HG02981 (cell line): ENCODE data around the gene LRRIQ1.
A peak's percentile ranks its signal among the peaks of the same experiment; 100 is the strongest.
"Not testable (repeated sequence)": the region's sequence is repeated elsewhere in the genome, so short reads cannot be mapped to it uniquely, and the experiment has no call there.

Experiments
- ATAC-seq: cut with Tn5 transposase; IDR thresholded peaks from one replicate; pipeline ENCODE4 v1.9.1; 2021; ENCODE audit warnings: mild to moderate bottlenecking, moderate library complexity; ENCODE audit not compliant: unreplicated experiment

LRRIQ1 gene

DNA sequence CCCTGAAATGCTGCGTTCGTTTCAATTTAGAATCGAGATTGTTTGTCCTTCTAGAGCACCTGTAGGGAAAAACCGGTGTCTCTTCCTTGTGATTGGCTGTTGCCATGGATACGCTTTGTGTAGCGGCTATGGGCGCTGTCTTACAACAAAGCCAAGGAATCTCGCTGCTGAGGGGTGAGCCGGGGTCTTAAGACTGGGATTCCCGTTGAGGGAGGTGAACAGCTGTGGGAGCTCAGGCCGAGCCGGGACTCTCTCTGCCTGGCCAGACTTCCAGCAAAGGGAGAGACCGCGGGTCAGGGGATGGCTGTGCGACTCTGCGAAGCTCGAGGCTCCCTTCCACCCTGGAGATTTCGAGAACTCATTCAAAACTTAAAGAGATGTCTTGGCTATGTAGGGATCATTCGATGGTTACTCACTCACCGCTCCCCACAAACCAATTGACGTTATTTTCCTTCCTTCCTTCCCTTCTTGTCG lies at the start of gene LRRIQ1, which contains the start of gene TSPAN19:
Gene LRRIQ1, plus strand, starts transcription at position 118 of the 474 bp plus-strand sequence. CDS start 1,826 bp downstream, outside the sequence.
Gene TSPAN19, minus strand, starts transcription at position 44 of the 474 bp plus-strand sequence. CDS start 6,331 bp downstream, outside the sequence.
- ATAC-seq, result peak; percentile 91

DNA sequence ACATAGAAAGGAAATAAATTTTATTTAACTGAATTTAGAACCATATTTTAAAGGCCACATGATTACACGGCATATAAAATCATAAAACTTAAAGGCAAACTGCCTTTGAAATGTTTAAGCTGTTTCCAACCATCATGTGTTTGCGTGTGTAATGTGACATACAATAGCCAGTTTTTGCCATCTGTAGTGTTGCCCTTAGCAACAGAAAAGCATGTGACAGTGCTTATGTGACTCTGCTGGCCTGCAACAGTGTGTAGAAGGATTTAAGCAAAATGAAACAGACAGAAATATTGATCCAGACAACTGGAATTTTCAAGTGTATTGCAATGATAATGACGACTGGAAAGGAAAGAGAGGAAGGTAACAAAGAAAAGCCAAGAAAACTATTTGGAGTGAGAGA lies 49.6 kb upstream of the LRRIQ1 start:
- no peak for ATAC-seq

- no peak for ATAC-seq
Measured at GRCh38 chr12:84994426-84994825, 41.7 kb upstream of the LRRIQ1 start.

- ATAC-seq, result no peak
Measured at GRCh38 chr12:84995641-84996040, 40.5 kb upstream of the LRRIQ1 start.

DNA sequence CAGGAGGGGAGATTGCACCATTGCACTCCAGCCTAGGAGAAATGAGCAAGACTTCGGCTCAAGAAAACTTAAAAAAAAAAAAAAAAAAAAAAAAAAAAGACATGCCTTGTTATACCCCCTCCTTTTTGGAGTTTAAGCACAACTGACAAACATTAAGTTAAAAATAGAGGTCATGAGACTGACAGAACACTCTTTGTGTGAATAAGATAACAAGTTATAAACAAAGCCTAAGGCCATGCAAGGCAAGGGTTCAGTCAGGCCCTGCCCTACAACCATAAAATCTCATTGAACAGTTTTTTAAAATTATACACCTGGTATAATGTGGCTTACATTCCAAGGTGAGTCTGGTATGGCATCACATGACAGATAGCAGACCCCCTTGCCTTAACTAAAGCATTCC lies 39.4 kb upstream of the LRRIQ1 start:
- ATAC-seq, result no peak

DNA sequence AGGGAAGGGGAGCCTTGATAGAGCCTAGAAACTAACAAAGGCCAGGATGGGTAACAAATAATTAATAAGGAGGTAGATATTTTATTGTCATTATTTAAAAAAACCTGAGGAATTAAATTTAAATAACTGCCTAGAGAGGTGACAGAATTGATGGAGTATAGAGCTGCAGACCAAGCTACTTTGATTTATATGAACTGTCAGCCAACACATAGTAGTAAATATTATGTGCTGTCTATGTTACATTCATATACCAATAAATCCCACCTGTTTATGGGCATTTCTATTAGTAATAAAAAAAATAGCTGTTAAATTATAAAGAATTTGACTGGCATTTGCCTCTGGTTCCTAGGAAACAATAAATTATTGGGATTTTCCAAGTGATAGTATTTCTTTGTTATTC lies 37.8 kb upstream of the LRRIQ1 start:
- no peak for ATAC-seq

- ATAC-seq, result no peak
Measured at GRCh38 chr12:85000729-85001128, 35.4 kb upstream of the LRRIQ1 start.

GRCh38 chr12:85002778-85003296 lies 33.3 kb upstream of the LRRIQ1 start:
- no peak for ATAC-seq

- ATAC-seq, result no peak
Measured at GRCh38 chr12:85004204-85004603, 31.9 kb upstream of the LRRIQ1 start.

DNA sequence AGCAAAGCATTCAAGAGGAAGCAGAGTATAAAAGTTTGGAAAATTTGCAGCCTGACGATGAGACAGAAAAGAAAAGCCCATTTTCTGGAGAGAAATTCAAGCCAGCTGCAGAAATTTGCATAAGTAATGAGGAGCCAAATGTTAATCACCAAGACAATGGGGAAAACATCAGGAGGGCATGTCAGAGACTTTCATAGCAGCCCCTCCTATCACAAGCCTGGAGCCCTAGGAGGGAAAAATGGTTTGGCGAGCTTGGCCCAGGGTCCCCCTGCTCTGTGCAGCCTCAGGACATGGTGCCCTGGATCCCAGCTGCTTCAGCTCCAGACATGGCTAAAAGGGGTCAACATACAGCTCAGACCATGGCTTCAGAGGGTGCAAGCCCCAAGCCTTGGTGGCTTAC lies 31.1 kb upstream of the LRRIQ1 start:
- not testable (repeated sequence) for ATAC-seq

DNA sequence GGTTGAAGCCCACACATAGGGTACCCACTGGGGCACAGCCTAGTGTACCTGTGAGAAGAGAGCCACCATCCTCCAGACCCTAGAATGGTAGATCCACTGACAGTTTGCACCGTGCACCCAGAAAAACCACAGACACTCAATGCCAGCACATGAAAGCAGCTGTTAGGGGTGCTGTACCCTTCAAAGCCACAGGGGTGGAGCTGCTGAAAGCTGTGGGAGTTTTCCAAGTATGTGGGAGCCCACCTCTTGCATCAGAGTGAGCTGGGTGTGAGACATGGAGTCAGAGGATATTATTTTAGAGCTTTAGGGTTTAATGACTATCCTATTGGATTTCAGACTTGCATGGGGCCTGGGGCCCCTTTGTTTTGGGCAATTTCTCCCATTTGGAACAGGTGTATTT lies 30.5 kb upstream of the LRRIQ1 start:
- no peak for ATAC-seq

GRCh38 chr12:85006206-85006605 lies 29.9 kb upstream of the LRRIQ1 start:
- ATAC-seq, result no peak

DNA sequence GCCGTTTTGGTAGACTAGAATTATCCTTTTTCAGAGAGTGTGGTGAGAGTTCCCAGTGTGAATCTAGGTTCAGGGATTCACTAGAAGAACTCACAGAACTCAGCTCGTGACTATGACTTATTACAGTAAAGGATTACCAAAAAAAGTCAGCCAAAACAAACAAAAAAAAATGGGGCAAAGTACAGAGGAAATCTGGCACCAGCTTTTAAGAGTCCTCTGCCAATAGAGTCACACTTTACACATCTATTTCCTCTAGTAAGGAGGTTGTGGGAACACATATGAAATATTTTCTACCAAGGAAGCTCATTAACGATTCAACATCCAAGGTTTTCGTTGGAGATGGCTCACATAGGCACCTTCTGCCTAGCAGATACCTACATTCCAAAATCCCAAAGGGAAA lies 28.3 kb upstream of the LRRIQ1 start:
- ATAC-seq, result no peak

GRCh38 chr12:85016413-85016812 lies 19.7 kb upstream of the LRRIQ1 start:
- no peak for ATAC-seq

GRCh38 chr12:85017133-85017532 lies 19.0 kb upstream of the LRRIQ1 start:
- no peak for ATAC-seq

DNA sequence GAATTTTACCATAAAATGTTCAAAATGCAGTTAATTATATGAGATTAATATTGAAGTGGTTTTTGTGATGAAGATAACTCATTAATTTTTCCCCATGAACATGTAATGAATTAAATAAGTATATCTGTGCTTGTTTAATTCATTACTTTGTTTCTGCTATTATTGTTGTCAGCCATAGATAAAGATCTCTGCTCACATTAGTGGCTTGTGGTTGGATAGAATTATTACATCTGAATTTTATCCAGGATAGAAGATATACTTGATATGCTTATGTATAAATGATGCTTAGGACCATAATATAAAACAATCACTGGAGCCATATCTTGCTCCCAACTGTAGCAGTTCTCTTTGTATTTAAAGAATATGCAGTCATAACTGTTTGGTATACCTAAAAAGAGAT lies 18.5 kb upstream of the LRRIQ1 start:
- ATAC-seq, result no peak

GRCh38 chr12:85018098-85018497 lies 18.1 kb upstream of the LRRIQ1 start:
- ATAC-seq, result no peak

DNA sequence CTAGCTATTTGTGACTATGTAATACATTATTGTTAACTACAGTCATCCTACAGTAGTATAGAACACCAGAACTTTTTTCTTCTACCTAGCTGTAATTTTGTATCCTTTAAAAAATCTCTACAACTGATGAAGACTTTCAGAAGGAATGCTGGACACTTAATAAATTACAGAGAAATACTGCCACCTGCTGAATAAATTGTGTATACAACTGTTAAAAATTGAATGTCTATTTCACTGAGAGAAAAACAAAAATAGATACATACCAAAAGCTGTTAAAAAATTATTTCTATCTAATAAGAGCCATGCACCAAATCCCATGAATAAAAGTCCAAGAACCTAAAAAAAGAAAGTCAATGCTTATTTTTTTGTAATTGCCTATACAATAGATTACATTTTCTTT lies 6.7 kb upstream of the LRRIQ1 start:
- no peak for ATAC-seq

DNA sequence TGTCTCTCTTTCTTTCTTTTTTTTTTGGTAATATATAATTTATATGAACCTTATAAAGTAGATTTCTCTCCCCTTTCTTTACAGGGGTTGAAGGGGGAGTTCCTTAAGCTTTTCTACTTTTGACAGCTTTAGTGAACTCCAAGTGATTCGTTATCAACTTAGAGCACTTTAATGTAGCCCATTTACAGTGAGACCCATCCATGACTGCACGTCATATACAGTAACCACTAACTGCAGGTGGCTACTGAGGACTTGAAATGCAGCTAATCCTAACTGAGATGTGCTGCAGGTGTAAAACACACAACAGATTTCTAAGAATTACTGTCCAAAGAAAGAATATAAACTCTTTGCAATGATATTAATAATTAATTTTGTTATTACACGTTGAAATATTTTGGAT lies 582 bp downstream of the LRRIQ1 start:
- peak; percentile 43 for ATAC-seq

- ATAC-seq, result no peak
Measured at GRCh38 chr12:85041395-85041794, 5.2 kb downstream of the LRRIQ1 start.

DNA sequence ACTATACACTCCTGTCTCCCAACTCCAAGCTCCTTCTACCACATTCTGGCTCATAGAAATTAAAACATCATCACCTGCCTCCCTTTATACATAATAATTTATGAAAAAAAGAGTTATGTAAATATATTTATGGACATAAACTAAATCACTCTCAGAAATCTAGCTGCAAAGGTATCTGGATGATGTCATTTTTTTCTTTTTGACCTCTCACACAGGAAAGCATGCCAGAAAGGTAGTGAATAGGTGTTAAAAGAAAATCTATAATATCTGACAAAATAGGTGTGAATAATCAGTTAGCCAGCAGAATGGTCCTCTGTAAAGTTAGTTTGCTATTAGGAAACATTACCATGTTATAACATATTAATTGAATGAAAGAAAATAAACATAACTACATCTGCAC lies 7.7 kb downstream of the LRRIQ1 start:
- ATAC-seq, result no peak

DNA sequence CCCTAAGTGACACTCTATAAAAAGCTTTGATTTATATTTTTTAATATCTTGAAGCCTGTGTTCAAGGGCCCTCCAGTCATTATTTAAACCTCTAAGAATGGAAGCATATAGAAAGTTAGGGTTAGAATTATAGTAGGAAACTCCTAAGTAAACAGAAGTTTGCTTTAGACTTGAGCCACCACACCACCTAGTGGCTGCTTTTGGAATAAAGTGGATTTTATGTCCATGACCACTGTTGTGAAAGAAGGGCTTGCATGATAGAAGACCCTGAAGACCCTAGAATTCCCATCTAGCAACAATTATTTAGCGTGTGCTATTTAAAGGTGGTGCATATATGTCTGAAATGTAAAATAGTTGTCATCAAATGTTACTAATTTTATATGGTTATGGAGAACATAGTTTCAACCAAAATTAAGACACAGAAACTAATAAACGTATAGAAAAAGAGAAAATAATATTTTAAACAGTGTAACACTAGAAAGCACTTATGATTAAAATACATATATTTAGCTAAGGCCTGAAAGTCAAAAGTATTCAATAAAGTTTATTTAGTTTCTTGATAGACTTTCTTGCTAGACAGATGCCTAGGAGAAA lies 21.3 kb downstream of the LRRIQ1 start:
- ATAC-seq, result peak; percentile 76

DNA sequence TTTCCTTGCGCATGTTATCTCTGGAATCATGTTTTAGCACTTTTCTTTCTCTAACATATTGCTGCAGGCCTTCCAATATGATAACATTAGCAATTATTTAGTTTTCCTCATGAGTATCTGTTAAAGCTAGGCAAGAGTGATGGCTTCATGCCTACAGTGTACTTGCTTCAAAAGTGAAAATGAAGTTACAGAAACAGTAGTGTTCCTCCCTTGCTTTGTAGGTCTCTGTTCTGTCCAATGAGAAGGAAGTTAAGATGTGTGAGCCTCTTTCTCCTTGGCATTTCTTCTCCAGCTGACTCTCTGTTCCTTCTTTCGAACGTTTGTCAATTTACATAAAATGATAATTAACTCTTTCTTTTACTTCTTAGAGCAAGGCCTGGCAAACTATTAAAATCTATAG lies 22.2 kb downstream of the LRRIQ1 start:
- no peak for ATAC-seq
